GM12801 (cell line): ENCODE data around the gene ERC2.

Source experiments
- TF ChIP-seq, protein P1 (sequence below): IDR thresholded peaks from one replicate; pipeline ENCODE4 v1.5.1; 2011; ENCODE audit warnings: control low read depth; ENCODE audit not compliant: insufficient read length; ENCODE audit errors: extremely low read depth

ERC2 gene

DNA sequence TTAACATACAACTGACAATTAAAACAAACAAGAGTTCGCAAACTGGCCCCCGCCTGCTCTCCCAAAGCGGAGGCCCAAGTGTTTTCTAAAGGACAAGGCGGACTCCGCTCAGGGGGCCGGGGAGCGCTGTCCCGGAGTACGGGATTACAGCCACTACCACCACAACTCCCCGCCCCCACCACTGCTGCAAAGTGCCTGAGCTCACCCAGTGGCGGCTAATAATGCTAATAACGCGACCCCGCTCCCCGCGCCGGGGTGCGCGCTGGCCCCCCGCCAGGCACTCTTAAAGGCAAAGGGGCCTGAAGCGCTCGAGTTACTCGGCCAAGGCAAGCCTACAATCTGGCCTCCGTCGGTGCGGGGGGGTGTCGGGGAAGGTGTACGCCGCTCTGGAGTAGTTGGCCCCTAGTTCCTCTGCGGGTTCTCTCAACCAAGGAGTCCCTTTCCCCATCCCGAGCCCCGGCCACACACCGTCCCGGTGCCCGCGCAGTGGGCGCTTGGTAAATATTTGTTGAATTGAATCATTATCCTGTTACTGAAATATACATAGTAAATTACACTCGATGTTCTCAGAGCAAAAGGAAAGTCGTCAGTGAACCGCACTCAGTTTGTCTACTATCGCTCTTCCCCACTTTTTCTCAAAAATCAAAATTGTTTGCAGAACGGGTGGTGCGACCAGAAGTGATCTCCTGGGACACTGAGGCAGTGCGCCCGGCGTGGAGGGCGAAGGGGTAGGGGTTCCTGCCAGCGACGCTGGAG lies 982.0 kb downstream of the ERC2 start:
- TF ChIP-seq, protein P1, sequence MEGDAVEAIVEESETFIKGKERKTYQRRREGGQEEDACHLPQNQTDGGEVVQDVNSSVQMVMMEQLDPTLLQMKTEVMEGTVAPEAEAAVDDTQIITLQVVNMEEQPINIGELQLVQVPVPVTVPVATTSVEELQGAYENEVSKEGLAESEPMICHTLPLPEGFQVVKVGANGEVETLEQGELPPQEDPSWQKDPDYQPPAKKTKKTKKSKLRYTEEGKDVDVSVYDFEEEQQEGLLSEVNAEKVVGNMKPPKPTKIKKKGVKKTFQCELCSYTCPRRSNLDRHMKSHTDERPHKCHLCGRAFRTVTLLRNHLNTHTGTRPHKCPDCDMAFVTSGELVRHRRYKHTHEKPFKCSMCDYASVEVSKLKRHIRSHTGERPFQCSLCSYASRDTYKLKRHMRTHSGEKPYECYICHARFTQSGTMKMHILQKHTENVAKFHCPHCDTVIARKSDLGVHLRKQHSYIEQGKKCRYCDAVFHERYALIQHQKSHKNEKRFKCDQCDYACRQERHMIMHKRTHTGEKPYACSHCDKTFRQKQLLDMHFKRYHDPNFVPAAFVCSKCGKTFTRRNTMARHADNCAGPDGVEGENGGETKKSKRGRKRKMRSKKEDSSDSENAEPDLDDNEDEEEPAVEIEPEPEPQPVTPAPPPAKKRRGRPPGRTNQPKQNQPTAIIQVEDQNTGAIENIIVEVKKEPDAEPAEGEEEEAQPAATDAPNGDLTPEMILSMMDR = no peak

DNA sequence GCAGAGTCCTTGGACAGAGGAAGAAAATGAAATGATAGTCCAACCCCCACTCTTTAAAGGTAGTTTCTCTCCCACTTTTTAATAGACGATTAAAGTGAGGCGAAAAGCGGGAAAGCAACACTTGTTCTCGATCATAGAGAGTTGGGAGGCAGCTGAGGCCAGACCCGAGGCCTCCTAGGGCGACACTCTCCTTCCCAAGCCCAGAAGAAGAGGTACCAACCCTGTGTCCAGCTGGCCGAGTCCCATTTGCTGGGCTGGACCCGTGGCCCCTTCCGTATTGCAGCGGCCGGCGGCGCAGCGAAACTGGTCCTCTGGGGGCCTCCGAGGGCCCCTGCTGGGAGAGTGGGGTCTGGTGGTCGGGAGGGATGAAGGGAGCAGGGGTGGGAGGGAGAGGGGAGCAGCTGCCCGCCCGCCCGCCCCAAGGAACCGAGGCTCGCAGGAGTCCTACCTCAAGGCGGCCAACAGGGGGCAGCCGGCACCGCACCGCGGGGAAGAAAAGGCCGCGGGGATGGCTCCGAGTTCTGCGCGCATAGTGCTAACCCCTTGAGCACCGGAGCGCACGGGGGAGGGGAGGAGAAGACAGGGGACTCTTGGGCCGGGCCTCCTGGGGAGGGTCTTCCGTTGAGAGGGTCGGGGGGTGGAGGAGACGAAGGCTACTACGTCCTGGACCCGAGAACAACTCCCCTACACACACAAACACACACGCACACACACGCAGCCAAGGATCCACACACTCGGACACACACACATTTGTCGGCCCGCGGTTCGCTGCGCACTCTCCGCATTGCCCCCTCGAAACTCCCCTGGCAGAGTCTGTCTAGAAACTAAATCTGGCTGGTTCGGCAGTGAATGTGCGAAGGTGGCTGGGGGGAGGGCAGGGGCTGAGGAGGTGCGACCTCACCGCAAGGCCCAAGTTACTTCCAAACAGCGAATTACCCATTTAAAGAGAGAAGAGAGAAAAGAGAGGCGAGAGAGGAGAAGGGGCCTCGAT lies 983.2 kb downstream of the ERC2 start:
- TF ChIP-seq, protein P1 = no peak

DNA sequence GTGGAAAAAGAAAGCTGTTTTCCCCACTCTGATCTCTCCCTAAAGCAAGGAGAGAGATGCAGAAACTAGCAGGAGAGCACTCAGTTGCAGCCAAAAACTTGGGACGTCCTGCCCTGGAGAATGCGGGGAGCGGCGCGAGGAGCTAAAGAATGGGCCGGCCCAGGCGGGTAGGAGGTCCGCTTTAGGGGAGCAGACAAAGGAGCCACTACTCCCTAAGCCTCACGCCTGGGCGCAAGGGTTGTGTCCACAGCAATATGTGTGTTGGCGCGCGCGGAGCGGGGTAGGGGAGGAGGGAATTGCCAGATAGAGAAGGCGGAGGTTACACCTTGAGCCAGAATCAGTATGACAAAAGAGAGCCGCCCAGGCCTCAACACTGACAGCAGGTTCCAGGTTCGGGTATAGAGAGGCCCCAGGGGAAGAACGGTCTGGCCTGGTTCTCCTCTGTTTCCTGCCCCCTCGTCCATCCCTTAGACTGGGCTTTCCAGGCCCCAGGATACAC lies 984.0 kb downstream of the ERC2 start:
- TF ChIP-seq, protein P1 = no peak

DNA sequence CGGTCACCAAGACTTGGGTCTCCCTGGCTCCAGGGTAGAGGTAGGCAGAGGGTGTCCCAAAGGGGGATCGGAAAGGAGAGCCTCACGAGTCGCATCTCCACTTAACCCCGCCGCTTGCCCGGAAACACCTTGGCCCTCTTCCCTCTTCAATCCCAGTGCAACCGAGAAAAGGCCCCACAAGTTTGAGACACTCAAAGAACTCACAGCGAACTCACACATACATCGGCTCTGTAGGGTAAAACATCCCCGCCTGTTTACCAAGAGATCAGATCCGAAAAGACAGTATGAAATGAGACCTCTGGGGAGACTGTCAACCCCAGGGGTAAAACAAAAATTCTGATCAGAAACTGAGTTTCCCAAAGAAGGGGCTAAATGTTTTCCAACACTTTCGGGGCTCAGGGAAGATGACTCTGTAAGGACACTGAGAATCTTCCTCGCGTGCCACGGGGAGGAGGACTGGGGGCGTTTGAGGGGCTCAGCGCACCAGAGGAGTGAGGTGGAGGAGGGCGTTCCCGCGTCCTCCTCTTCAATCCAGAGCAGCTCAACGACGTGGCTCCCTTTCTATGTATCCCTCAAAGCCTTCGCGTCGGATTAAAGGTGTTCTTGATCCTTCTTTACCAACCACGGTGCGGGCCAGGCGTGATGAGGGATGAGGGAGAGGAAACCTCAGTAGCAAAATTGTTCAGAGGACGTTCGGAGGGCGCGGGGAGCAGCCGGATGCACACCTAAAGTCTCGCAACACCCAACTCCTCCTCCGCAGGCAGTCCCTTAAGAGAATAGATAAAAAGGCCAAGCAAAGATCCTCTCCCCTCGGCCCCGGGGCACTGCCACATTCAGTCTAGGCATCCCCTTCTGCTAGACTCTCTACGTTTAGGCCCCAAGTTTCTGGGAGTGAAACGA lies 984.8 kb downstream of the ERC2 start:
- TF ChIP-seq, protein P1 = no peak

DNA sequence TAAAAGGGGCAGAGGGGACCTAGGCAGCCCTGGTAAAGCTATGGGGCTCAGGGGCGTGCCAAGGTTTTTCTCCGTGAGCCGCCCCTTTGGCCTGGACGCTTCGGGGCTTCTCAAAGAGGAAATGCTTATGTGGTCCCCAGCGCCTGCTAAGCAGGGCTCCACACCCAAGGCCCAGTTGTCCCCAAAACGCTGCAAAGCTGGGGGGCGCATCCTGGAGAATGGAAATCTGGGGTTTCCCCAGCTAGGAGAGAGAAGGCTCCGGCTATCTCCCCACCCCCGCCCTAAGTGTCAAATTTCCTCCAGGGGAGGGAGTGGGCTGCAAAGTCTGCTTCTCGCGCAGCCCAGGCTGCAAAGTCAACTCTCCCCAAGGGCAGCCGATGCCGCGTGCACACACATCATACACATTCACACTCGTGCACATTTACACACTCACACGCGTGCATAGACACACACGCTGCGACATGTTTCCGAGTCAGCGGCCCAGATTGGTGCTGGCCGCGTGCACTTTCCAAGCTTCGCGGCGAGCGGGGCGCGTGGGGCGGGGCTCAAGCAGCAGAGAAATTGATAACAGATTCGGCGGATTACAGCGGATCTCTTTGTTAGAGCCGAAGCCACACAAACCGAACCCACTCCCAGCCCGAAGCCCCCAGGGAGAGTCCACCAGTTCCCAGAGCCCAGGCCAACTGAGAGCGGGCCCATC lies 985.6 kb downstream of the ERC2 start:
- TF ChIP-seq, protein P1 = no peak

DNA sequence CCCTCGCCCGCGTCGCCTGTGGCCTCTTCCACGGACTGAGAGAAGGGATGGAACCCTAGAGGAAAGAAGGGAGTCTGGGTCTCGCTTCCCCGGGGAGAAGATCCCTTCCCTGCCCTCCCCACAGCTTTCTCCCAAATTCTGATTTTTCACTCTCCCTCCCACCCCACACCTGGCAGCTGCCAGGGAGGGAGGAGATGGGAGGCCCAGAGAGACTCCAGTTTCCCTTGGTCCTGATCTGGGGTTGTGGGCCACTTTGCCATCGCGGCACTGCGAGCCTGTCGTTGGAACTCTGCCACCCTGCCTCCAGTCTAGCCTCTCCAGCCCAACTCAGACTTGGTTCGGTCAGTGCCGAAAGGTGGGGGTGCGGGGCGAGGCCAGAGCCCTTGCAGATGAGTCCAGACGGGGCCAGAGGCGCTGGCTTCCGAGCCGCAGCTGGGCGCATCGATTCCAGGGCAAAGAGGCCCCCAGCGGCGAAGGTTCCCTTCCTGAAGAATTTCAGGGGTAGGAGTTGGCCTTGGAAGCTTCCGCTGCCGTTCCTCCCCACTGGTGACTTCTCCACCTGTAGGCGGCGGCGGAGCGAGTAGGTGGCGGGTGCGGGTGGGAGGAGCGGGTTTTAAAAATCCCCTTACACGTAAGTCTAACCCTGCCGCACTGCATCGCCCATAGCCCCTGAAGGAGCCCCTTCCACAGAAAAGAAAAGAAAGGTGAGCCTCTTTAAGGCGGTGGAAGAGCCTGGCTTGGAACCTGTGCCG lies 986.3 kb downstream of the ERC2 start:
- TF ChIP-seq, protein P1 = no peak
